Measurements from ENCODE around the gene POLA2. TPM values are rescaled to one million over a fixed set of nuclear protein-coding genes. Genes with fewer than 3 reads are reported as not detected.
A peak's percentile ranks its signal among the peaks of the same experiment; 100 is the strongest.

The POLA2 gene
- total and polyA plus RNA-seq, 2 donors (not counting 1 experiment from before 2014, with no cell fraction given), result 2.8 to 9.8 TPM

DNA sequence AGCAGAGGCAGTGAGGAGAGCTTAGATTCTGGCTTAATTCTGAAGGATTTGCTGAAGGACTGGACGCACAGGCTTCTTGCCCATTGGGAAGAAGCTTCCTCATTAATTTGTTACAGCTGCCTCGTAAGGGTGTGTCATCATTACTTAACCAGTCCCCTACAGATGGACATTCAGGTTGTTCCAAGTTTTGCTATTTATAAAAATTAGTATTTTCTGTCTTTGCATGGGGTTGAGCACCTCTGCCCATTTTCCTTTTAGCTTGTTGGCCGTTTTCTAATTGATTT is 41.9 kb upstream of the POLA2 start:
- H3K27ac ChIP-seq (ENCODE audit: insufficient read depth, low read length), result no peak overlapping the region
- DNase-seq (ENCODE audit: low read depth in 2 of 2), result peak; percentile 9 to 15
- H3K36me3 ChIP-seq (ENCODE audit: control insufficient read depth, insufficient read depth, low read length), result no peaks in the 10 kb centered on the region
- H2AFZ ChIP-seq (ENCODE audit: low read length), result no peak overlapping the region
- H3K4me3 ChIP-seq (replicated peaks in 1 of 4; ENCODE audit: control extremely low read depth in 1 of 4, insufficient read depth in 1 of 4, low read depth in 3 of 4, low read length in 4 of 4), result no peak overlapping the region
- no peaks in the 10 kb centered on the region for H3K27me3 ChIP-seq (ENCODE audit: control insufficient read depth, insufficient read depth, low read length)
- H3K4me2 ChIP-seq (ENCODE audit: extremely low read depth, insufficient read depth, low read length), result no peak overlapping the region
- TF ChIP-seq EZH2 (IDR thresholded peaks at IDR 0.05; ENCODE audit: low read length, missing control alignments), result no peak
- TF ChIP-seq, protein P1, sequence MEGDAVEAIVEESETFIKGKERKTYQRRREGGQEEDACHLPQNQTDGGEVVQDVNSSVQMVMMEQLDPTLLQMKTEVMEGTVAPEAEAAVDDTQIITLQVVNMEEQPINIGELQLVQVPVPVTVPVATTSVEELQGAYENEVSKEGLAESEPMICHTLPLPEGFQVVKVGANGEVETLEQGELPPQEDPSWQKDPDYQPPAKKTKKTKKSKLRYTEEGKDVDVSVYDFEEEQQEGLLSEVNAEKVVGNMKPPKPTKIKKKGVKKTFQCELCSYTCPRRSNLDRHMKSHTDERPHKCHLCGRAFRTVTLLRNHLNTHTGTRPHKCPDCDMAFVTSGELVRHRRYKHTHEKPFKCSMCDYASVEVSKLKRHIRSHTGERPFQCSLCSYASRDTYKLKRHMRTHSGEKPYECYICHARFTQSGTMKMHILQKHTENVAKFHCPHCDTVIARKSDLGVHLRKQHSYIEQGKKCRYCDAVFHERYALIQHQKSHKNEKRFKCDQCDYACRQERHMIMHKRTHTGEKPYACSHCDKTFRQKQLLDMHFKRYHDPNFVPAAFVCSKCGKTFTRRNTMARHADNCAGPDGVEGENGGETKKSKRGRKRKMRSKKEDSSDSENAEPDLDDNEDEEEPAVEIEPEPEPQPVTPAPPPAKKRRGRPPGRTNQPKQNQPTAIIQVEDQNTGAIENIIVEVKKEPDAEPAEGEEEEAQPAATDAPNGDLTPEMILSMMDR (conservative IDR thresholded peaks at IDR 0.05 in 1 of 2, IDR thresholded peaks at IDR 0.05 in 1 of 2; ENCODE audit: low read depth in 1 of 2, low read length in 2 of 2), result no peak
- no peaks in the 10 kb centered on the region for H3K79me2 ChIP-seq (ENCODE audit: control insufficient read depth, insufficient read depth, low read length)
- no peaks in the 10 kb centered on the region for H3K9me3 ChIP-seq (ENCODE audit: control insufficient read depth, insufficient read depth, low read depth, low read length)
- H4K20me1 ChIP-seq (ENCODE audit: control insufficient read depth, extremely low read depth, insufficient read depth, low read length), result no peaks in the 10 kb centered on the region
- no peaks in the 10 kb centered on the region for H3K4me1 ChIP-seq (ENCODE audit: control insufficient read depth, extremely low read depth, insufficient read depth, low read length)
- no peak overlapping the region for H3K9ac ChIP-seq (ENCODE audit: insufficient read depth, low read length)

DNA sequence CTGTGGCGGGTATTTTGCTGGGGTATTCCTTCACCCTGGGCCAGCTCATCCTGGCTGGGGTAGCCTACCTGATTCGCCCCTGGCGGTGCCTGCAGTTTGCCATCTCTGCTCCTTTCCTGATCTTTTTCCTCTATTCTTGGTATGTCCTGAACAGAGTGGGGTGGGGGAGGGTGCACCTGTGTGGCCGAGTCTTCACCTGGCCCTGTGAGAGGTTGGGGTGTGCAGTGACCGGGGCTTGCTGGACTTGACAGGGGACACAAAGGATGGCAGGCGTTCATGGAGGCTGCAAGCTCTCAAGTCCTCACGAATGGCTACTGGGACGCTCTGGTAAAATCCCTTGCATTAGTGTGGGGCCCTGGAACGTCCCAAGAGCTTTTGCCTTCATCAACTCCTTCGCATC is 40.7 kb upstream of the POLA2 start:
- no peaks in the 10 kb centered on the region for H3K79me2 ChIP-seq (ENCODE audit: control insufficient read depth, insufficient read depth, low read length)
- no peak overlapping the region for H3K4me2 ChIP-seq (ENCODE audit: extremely low read depth, insufficient read depth, low read length)
- no peaks in the 10 kb centered on the region for H3K36me3 ChIP-seq (ENCODE audit: control insufficient read depth, insufficient read depth, low read length)
- H3K4me3 ChIP-seq (replicated peaks in 1 of 4; ENCODE audit: control extremely low read depth in 1 of 4, insufficient read depth in 1 of 4, low read depth in 3 of 4, low read length in 4 of 4), result no peak overlapping the region
- H2AFZ ChIP-seq (ENCODE audit: low read length), result no peak overlapping the region
- H3K27me3 ChIP-seq (ENCODE audit: control insufficient read depth, insufficient read depth, low read length), result no peaks in the 10 kb centered on the region
- no peaks in the 10 kb centered on the region for H4K20me1 ChIP-seq (ENCODE audit: control insufficient read depth, extremely low read depth, insufficient read depth, low read length)
- DNase-seq (ENCODE audit: low read depth in 2 of 2), result no peak
- no peak overlapping the region for H3K9ac ChIP-seq (ENCODE audit: insufficient read depth, low read length)
- TF ChIP-seq EZH2 (IDR thresholded peaks at IDR 0.05; ENCODE audit: low read length, missing control alignments), result no peak
- TF ChIP-seq, protein P1 (conservative IDR thresholded peaks at IDR 0.05 in 1 of 2, IDR thresholded peaks at IDR 0.05 in 1 of 2; ENCODE audit: low read depth in 1 of 2, low read length in 2 of 2), result no peak
- H3K4me1 ChIP-seq (ENCODE audit: control insufficient read depth, extremely low read depth, insufficient read depth, low read length), result peaks cover 4% of the 10 kb centered on the region
- H3K9me3 ChIP-seq (ENCODE audit: control insufficient read depth, insufficient read depth, low read depth, low read length), result no peaks in the 10 kb centered on the region
- no peak overlapping the region for H3K27ac ChIP-seq (ENCODE audit: insufficient read depth, low read length)

DNA sequence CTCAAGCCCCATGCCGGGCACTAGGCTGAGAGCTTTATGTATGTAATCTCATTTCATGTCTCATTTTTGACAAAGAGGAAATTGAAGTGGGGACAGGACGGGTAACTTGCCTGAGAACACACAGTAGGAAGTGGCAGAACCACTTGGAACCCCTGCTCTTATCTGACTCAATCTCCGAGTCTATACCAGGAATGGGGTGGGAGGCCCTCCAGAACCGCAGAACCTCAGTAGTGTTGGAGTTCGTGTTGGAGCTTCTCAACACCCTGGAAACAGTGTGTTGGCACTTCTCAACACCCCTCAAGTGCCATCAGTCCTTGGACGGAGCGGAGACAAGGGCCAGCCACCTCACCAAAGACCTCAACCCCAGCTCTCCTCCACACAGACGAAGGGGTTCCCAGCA is 38.8 kb upstream of the POLA2 start:
- Histone ChIP-seq H3K9ac (ENCODE audit: insufficient read depth, low read length) (no peak overlapping the region), H3K36me3 (ENCODE audit: control insufficient read depth, insufficient read depth, low read length) (no peaks in the 10 kb centered on the region), H3K27ac (ENCODE audit: insufficient read depth, low read length) (no peak overlapping the region), H3K79me2 (ENCODE audit: control insufficient read depth, insufficient read depth, low read length) (no peaks in the 10 kb centered on the region), H3K4me3 (replicated peaks in 1 of 4; ENCODE audit: control extremely low read depth in 1 of 4, insufficient read depth in 1 of 4, low read depth in 3 of 4, low read length in 4 of 4) (no peak overlapping the region), H3K9me3 (ENCODE audit: control insufficient read depth, insufficient read depth, low read depth, low read length) (no peaks in the 10 kb centered on the region), H3K4me2 (ENCODE audit: extremely low read depth, insufficient read depth, low read length) (no peak overlapping the region), H3K4me1 (ENCODE audit: control insufficient read depth, extremely low read depth, insufficient read depth, low read length) (peaks cover 4% of the 10 kb centered on the region), H3K27me3 (ENCODE audit: control insufficient read depth, insufficient read depth, low read length) (no peaks in the 10 kb centered on the region), H2AFZ (ENCODE audit: low read length) (no peak overlapping the region), H4K20me1 (ENCODE audit: control insufficient read depth, extremely low read depth, insufficient read depth, low read length) (no peaks in the 10 kb centered on the region)
- DNase-seq (ENCODE audit: low read depth in 2 of 2), result no peak
- no peak for TF ChIP-seq EZH2 (IDR thresholded peaks at IDR 0.05; ENCODE audit: low read length, missing control alignments)
- TF ChIP-seq, protein P1 (conservative IDR thresholded peaks at IDR 0.05 in 1 of 2, IDR thresholded peaks at IDR 0.05 in 1 of 2; ENCODE audit: low read depth in 1 of 2, low read length in 2 of 2), result no peak
